Sigmoid colon (tissue), 3 donors: ENCODE results near the gene ALG8.

Source experiments
- CTCF ChIP-seq, 4 experiments: fragments of 450-650 bp in 3 of 4; fragments of 200-600 bp in 1 of 4; IDR thresholded peaks; one replicate each; pipeline ENCODE4 v1.5.1; 2016 to 2019; ENCODE audit warnings: antibody characterized with exemption in 4 of 4, mild to moderate bottlenecking in 3 of 4, moderate library complexity in 2 of 4
- POLR2A ChIP-seq, 2 donors: fragments of 450-650 bp; IDR thresholded peaks; one replicate each; pipeline ENCODE4 v1.6.1; 2016; ENCODE audit warnings: antibody characterized with exemption in 2 of 2, mild to moderate bottlenecking in 2 of 2, moderate library complexity in 2 of 2

GRCh38 chr11:78170413-78170812 is 31.0 kb upstream of the ALG8 start:
- TF ChIP-seq CTCF (IDR thresholded peaks at IDR 0.05), result no peak
- no peak for TF ChIP-seq POLR2A (IDR thresholded peaks at IDR 0.05)
